Endodermal cell (in vitro differentiated cells): ENCODE measurements around the gene DPP10. TPM values are rescaled to one million over a fixed set of nuclear protein-coding genes. Genes with fewer than 3 reads are reported as not detected.
A peak's percentile ranks its signal among the peaks of the same experiment; 100 is the strongest.

Experiments
- DNase-seq: peaks from one replicate; pipeline ENCODE4 v3.0.0-alpha.2; 2017
- H3K27ac ChIP-seq: 2 replicates; pipeline ENCODE4 v1.5.1; 2013; ENCODE audit warnings: mild to moderate bottlenecking, low read depth, low read length, moderate library complexity
- H3K27me3 ChIP-seq: 2 replicates; pipeline ENCODE4 v1.6.1; 2013; ENCODE audit warnings: mild to moderate bottlenecking, low read length, moderate library complexity; ENCODE audit not compliant: insufficient read depth, control insufficient read depth, poor library complexity, severe bottlenecking
- H3K36me3 ChIP-seq: 2 replicates; pipeline ENCODE4 v1.7.0; 2013; ENCODE audit warnings: mild to moderate bottlenecking, low read length, moderate library complexity; ENCODE audit not compliant: control insufficient read depth, insufficient read depth
- H3K4me1 ChIP-seq: one replicate; pipeline ENCODE4 v1.7.0; 2013; ENCODE audit warnings: low read length; ENCODE audit not compliant: control insufficient read depth, insufficient read depth
- H3K4me3 ChIP-seq: 2 replicates; pipeline ENCODE4 v1.5.1; 2013; ENCODE audit warnings: mild to moderate bottlenecking, low read length, moderate library complexity
- H3K9ac ChIP-seq: 2 replicates; pipeline ENCODE4 v1.6.1; 2013; ENCODE audit warnings: mild to moderate bottlenecking, low read length, moderate library complexity; ENCODE audit not compliant: poor library complexity, severe bottlenecking; ENCODE audit errors: extremely low read depth
- H3K9me3 ChIP-seq: 2 replicates; pipeline ENCODE4 v1.6.1; 2013; ENCODE audit warnings: mild to moderate bottlenecking, low read length, moderate library complexity; ENCODE audit not compliant: control insufficient read depth
- H3K27ac Mint-ChIP-seq: 2 replicates; pipeline ENCODE4 v1.8.0; 2020; ENCODE audit warnings: mixed read lengths
- H3K27me3 Mint-ChIP-seq: 2 replicates; pipeline ENCODE4 v1.8.0; 2021; ENCODE audit warnings: mild to moderate bottlenecking, mixed read lengths; ENCODE audit not compliant: insufficient read depth
- H3K36me3 Mint-ChIP-seq: 2 replicates; pipeline ENCODE4 v1.8.0; 2020; ENCODE audit warnings: low read depth, mixed read lengths
- H3K4me1 Mint-ChIP-seq: 2 replicates; pipeline ENCODE4 v1.8.0; 2020; ENCODE audit warnings: mixed read lengths
- H3K4me3 Mint-ChIP-seq: 2 replicates; pipeline ENCODE4 v1.8.0; 2020; ENCODE audit warnings: mild to moderate bottlenecking, moderate library complexity, mixed read lengths
- H3K9me3 Mint-ChIP-seq: 2 replicates; pipeline ENCODE4 v1.8.0; 2020; ENCODE audit warnings: mild to moderate bottlenecking, mixed read lengths
- WGBS, 2 experiments: methylation state at CpG; one replicate each; pipeline versions ENCODE4 v1.1.5 to v1.1.7; 2013; ENCODE audit warnings: missing lambda C conversion rate in 2 of 2, mixed read lengths in 1 of 2; ENCODE audit not compliant: insufficient coverage in 1 of 2, insufficient read length in 1 of 2; 5-methylcytosine and 5-hydroxymethylcytosine counted together
- total RNA-seq, 2 donors: library from RNA; stranded (reverse); fragmentation: NEBNext Ultra II Directional in 1 of 2; extraction: Animal tissue kit (Norgen Biotek cat#: 25700) in 1 of 2; gene quantifications; 2 replicates in 1 of 2; 3 replicates in 1 of 2; pipeline ENCODE4 v1.2.1, GENCODE V29; 2021
- TF ChIP-seq, protein P1 (sequence below): fragments of 200-600 bp; sonication (generic); conservative IDR thresholded peaks from 2 replicates; pipeline ENCODE4 v1.5.0; 2021; ENCODE audit warnings: antibody characterized with exemption, mild to moderate bottlenecking

Gene DPP10
- total RNA-seq, 2 donors from 2014 or later, result 8.2 to 19.2 TPM

DNA sequence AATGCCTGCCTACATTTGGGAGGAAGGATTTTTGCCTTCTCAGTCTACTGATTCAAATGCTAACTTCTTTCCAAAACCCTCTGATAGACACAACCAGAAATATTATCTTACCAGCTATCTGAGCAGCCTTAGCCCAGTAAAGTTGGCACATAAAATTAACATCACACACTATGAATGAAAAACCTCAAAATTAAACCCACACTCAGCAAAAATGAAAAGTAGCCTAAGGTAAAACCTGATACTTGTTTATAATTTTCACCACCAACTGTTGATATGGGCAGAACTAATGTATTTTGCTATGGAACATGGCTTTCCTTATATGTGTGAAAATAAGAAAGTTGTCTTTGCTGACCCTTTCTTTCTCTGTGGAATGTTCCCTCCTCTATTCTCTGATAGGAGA, 226.0 kb downstream of the DPP10 start:
- H3K4me3 Mint-ChIP-seq, result no peak overlapping the region
- no peaks in the 10 kb centered on the region for H3K36me3 ChIP-seq
- H3K4me3 ChIP-seq, result no peak overlapping the region
- no peaks in the 10 kb centered on the region for H3K9me3 ChIP-seq
- no peak for DNase-seq
- no peaks in the 10 kb centered on the region for H3K36me3 Mint-ChIP-seq
- H3K9me3 Mint-ChIP-seq, result no peaks in the 10 kb centered on the region
- no peak overlapping the region for H3K27ac Mint-ChIP-seq
- no peaks in the 10 kb centered on the region for H3K4me1 Mint-ChIP-seq
- TF ChIP-seq, protein P1, sequence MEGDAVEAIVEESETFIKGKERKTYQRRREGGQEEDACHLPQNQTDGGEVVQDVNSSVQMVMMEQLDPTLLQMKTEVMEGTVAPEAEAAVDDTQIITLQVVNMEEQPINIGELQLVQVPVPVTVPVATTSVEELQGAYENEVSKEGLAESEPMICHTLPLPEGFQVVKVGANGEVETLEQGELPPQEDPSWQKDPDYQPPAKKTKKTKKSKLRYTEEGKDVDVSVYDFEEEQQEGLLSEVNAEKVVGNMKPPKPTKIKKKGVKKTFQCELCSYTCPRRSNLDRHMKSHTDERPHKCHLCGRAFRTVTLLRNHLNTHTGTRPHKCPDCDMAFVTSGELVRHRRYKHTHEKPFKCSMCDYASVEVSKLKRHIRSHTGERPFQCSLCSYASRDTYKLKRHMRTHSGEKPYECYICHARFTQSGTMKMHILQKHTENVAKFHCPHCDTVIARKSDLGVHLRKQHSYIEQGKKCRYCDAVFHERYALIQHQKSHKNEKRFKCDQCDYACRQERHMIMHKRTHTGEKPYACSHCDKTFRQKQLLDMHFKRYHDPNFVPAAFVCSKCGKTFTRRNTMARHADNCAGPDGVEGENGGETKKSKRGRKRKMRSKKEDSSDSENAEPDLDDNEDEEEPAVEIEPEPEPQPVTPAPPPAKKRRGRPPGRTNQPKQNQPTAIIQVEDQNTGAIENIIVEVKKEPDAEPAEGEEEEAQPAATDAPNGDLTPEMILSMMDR, result no peak
- H3K4me1 ChIP-seq, result no peaks in the 10 kb centered on the region
- H3K27me3 ChIP-seq, result no peaks in the 10 kb centered on the region
- H3K9ac ChIP-seq, result no peak overlapping the region
- H3K27ac ChIP-seq, result no peak overlapping the region
- H3K27me3 Mint-ChIP-seq, result peaks cover 17% of the 10 kb centered on the region

DNA sequence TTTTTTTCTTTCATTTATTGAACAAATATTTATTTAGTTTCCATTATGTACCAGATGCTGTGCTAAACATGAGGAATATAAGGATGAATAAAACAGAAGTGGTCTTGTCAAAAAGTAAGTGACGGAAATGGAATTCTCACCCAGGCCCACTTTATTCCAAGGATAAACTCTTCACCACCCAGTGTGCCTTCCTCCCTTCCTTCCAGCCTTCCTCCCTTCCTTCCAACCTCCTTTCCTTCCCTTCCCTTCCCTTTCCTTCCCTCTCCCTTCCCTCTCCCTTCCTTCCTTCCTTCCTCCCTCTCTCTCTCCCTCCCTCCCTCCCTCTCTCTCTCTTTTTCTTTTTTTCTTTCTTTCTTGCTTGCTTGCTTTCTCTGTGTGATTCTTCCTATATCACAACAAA, 240.8 kb downstream of the DPP10 start:
- Histone ChIP-seq H3K4me1 (no peaks in the 10 kb centered on the region), H3K27ac (no peak overlapping the region), H3K4me3 (no peak overlapping the region), H3K36me3 (no peaks in the 10 kb centered on the region), H3K9ac (no peak overlapping the region), H3K27me3 (no peaks in the 10 kb centered on the region), H3K9me3 (no peaks in the 10 kb centered on the region)
- no peaks in the 10 kb centered on the region for H3K27me3 Mint-ChIP-seq
- no peak for DNase-seq
- H3K4me3 Mint-ChIP-seq, result no peak overlapping the region
- TF ChIP-seq, protein P1, result no peak
- 100% methylated on average over 1 of the region's 1 CpG; no CpG with 5 or more reads in 1 of the 2 experiments for WGBS, 2 experiments
- no peaks in the 10 kb centered on the region for H3K9me3 Mint-ChIP-seq
- H3K36me3 Mint-ChIP-seq, result no peaks in the 10 kb centered on the region
- peaks cover 25% of the 10 kb centered on the region for H3K4me1 Mint-ChIP-seq
- H3K27ac Mint-ChIP-seq, result no peak overlapping the region

DNA sequence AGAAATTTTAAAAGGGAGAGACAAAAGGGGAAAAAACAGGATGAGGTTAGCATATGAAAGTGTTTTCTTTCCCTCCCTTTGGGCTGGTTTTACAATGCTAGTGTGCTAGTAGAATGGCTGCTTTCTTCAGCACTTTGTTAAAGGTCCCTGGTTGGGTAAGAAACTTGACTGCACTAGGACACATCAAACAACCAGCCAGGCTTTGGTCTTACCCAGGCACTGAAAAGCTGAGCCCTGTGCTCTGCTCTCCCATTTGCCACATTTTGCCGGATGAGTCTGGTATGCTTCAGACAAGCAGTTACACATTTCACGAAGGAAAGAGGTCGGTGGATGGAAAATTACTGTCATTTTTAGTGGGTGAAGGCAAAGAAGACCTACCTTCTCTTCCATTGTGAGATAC, 242.0 kb downstream of the DPP10 start:
- H3K4me1 Mint-ChIP-seq, result peaks cover 25% of the 10 kb centered on the region
- H3K4me3 Mint-ChIP-seq, result peak overlapping the region; percentile 22
- H3K9me3 Mint-ChIP-seq, result no peaks in the 10 kb centered on the region
- no peak overlapping the region for H3K4me3 ChIP-seq
- H3K9me3 ChIP-seq, result no peaks in the 10 kb centered on the region
- no peaks in the 10 kb centered on the region for H3K36me3 ChIP-seq
- no peaks in the 10 kb centered on the region for H3K27me3 Mint-ChIP-seq
- H3K4me1 ChIP-seq, result no peaks in the 10 kb centered on the region
- H3K27ac ChIP-seq, result no peak overlapping the region
- peak overlapping the region; percentile 48 for H3K27ac Mint-ChIP-seq
- TF ChIP-seq, protein P1, result no peak
- no peaks in the 10 kb centered on the region for H3K36me3 Mint-ChIP-seq
- H3K27me3 ChIP-seq, result no peaks in the 10 kb centered on the region
- H3K9ac ChIP-seq, result no peak overlapping the region
- DNase-seq, result peak; percentile 59
- WGBS, 2 experiments, result 88 to 93% methylated on average over 3 of the region's 3 CpGs
